SU-DHL-6 (cell line): ENCODE measurements around the gene TELO2.

Experiments
- H2AFZ ChIP-seq: fragments of 200-600 bp; sonication (generic); 2 replicates; pipeline ENCODE4 v1.6.1; 2014; ENCODE audit warnings: low read depth, mild to moderate bottlenecking, moderate library complexity, mixed read lengths, antibody characterized with exemption, low read length; ENCODE audit not compliant: severe bottlenecking
- H3F3A ChIP-seq: fragments of 200-600 bp; shearing (Covaris generic); 2 replicates; pipeline ENCODE4 v1.6.0; 2016; ENCODE audit warnings: antibody characterized with exemption, mild to moderate bottlenecking; ENCODE audit not compliant: insufficient read depth
- H3K27ac ChIP-seq: fragments of 200-600 bp; sonication (generic); 2 replicates; pipeline ENCODE4 v1.5.1; 2016; ENCODE audit warnings: low read depth, mild to moderate bottlenecking, low read length, moderate library complexity, mixed read lengths
- H3K27me3 ChIP-seq: fragments of 200-600 bp; sonication (generic), shearing (Covaris generic); 2 replicates; pipeline ENCODE4 v1.6.0; 2014; ENCODE audit warnings: mild to moderate bottlenecking, low read length
- H3K36me3 ChIP-seq: fragments of 200-600 bp; sonication (generic); 2 replicates; pipeline ENCODE4 v1.6.1; 2014; ENCODE audit warnings: mild to moderate bottlenecking, low read length, mixed read lengths
- H3K4me2 ChIP-seq: fragments of 300-600, 200-600 bp; shearing (Covaris generic), sonication (generic); 2 replicates; pipeline ENCODE4 v1.6.0; 2014; ENCODE audit warnings: low read length, low read depth, mild to moderate bottlenecking; ENCODE audit not compliant: poor library complexity, severe bottlenecking
- H3K4me3 ChIP-seq: fragments of 200-600 bp; sonication (generic); 2 replicates; pipeline ENCODE4 v1.5.1; 2014; ENCODE audit warnings: antibody characterized with exemption, low read length, mild to moderate bottlenecking, mixed read lengths; ENCODE audit not compliant: insufficient read depth, poor library complexity, severe bottlenecking
- H3K79me2 ChIP-seq: fragments of 200-600 bp; sonication (generic); 2 replicates; pipeline ENCODE4 v1.6.1; 2014; ENCODE audit warnings: mild to moderate bottlenecking, low read length, moderate library complexity; ENCODE audit not compliant: insufficient read depth
- H3K9ac ChIP-seq: fragments of 200-600 bp; sonication (generic); 2 replicates; pipeline ENCODE4 v1.7.0; 2014; ENCODE audit warnings: mild to moderate bottlenecking, low read length
- H3K9me2 ChIP-seq: fragments of 200-600 bp; sonication (generic); replicated peaks from 2 replicates; pipeline ENCODE4 v1.6.1; 2014; ENCODE audit warnings: low read length; ENCODE audit not compliant: insufficient read depth
- H3K9me3 ChIP-seq: fragments of 200-600 bp; sonication (generic); 2 replicates; pipeline ENCODE4 v1.6.1; 2014; ENCODE audit warnings: low read length, mixed read lengths; ENCODE audit not compliant: insufficient read depth
- H4K20me1 ChIP-seq: fragments of 200-600 bp; sonication (generic); 2 replicates; pipeline ENCODE4 v1.6.1; 2014; ENCODE audit warnings: low read depth, mild to moderate bottlenecking, antibody characterized with exemption, low read length, moderate library complexity, mixed read lengths
- EZH2phosphoT487 ChIP-seq: fragments of 200-600 bp; sonication (generic), shearing (Covaris generic); conservative IDR thresholded peaks from 2 replicates; pipeline ENCODE4 v1.6.1; 2018; ENCODE audit warnings: mild to moderate bottlenecking, antibody characterized with exemption, low read length, moderate library complexity, mixed read lengths
- TF ChIP-seq, protein P1 (sequence below): fragments of 200-600 bp; sonication (generic); IDR thresholded peaks from one replicate; pipeline ENCODE4 v1.5.1; 2017; ENCODE audit warnings: antibody characterized with exemption, mild to moderate bottlenecking, low read length, moderate library complexity; ENCODE audit not compliant: insufficient read depth, poor library complexity, severe bottlenecking

Gene TELO2

GRCh38 chr16:1496464-1496863, 3.3 kb downstream of the TELO2 start:
- Histone ChIP-seq H2AFZ (no peak overlapping the region), H3K27ac (no peak overlapping the region), H3K79me2 (peaks cover 13% of the 10 kb centered on the region; the same call in 1 of the 2 replicates), H3K9me2 (no peaks in the 10 kb centered on the region), H3K9me3 (no peaks in the 10 kb centered on the region), H3K36me3 (no peaks in the 10 kb centered on the region), H3K27me3 (no peaks in the 10 kb centered on the region), H4K20me1 (no peaks in the 10 kb centered on the region), H3F3A (no peaks in the 10 kb centered on the region), H3K9ac (no peak overlapping the region), H3K4me3 (no peak overlapping the region), H3K4me2 (no peak overlapping the region)
- no peak for TF ChIP-seq EZH2phosphoT487
- TF ChIP-seq, protein P1, sequence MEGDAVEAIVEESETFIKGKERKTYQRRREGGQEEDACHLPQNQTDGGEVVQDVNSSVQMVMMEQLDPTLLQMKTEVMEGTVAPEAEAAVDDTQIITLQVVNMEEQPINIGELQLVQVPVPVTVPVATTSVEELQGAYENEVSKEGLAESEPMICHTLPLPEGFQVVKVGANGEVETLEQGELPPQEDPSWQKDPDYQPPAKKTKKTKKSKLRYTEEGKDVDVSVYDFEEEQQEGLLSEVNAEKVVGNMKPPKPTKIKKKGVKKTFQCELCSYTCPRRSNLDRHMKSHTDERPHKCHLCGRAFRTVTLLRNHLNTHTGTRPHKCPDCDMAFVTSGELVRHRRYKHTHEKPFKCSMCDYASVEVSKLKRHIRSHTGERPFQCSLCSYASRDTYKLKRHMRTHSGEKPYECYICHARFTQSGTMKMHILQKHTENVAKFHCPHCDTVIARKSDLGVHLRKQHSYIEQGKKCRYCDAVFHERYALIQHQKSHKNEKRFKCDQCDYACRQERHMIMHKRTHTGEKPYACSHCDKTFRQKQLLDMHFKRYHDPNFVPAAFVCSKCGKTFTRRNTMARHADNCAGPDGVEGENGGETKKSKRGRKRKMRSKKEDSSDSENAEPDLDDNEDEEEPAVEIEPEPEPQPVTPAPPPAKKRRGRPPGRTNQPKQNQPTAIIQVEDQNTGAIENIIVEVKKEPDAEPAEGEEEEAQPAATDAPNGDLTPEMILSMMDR: no peak

- no peak overlapping the region for H2AFZ ChIP-seq
- H3K9me3 ChIP-seq: no peaks in the 10 kb centered on the region
- no peak overlapping the region for H3K4me3 ChIP-seq
- no peaks in the 10 kb centered on the region for H3K9me2 ChIP-seq
- no peaks in the 10 kb centered on the region for H3K36me3 ChIP-seq
- no peak overlapping the region for H3K27ac ChIP-seq
- TF ChIP-seq EZH2phosphoT487: no peak
- TF ChIP-seq, protein P1: no peak
- H3K79me2 ChIP-seq: peaks cover 13% of the 10 kb centered on the region; the same call in 1 of the 2 replicates
- no peak overlapping the region for H3K9ac ChIP-seq
- no peak overlapping the region for H3K4me2 ChIP-seq
- no peaks in the 10 kb centered on the region for H3K27me3 ChIP-seq
- no peaks in the 10 kb centered on the region for H3F3A ChIP-seq
- no peaks in the 10 kb centered on the region for H4K20me1 ChIP-seq
These were observed 3.9 kb downstream of the TELO2 start for GRCh38 chr16:1497014-1497598.

DNA sequence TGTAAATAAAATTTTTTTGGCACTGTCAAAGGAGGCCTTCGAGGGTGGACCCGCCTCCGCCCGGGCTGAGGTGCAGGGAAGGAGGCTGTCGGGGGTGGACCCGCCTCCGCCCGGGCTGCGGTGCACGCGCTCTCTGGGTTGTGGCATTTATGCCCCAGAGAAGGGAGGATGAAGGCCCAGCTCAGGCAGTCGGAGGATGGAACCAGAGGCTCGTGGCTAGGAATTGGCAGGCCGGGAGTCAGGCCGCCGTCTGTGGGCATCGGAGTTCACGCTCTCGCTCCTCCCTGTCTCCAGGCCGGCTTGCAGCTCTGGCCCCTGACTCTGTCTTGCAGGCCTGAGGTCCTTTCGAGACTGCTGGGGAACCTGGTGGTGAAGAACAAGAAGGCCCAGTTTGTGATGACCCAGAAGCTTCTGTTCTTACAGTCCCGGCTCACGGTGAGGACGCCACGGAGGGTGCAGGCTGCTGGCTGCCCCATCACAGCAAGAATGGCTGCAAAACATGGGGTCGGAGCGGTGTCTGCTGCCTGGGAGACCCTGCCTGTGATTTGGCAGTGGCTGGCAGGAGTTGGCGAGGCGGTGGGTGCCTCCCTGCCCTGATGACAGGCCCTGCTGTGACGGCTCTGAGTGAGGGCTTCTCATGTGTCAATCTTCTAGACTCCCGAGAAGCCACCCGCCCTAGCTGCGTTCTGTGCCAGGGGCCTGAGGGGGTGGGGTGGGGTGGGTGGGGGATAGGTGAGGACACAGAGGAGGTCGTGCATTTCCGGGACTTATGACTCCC, 5.9 kb downstream of the TELO2 start:
- no peaks in the 10 kb centered on the region for H3K36me3 ChIP-seq
- TF ChIP-seq EZH2phosphoT487: no peak
- TF ChIP-seq, protein P1: no peak
- no peaks in the 10 kb centered on the region for H3F3A ChIP-seq
- H3K9ac ChIP-seq: no peak overlapping the region
- no peak overlapping the region for H3K4me2 ChIP-seq
- H3K4me3 ChIP-seq: no peak overlapping the region
- no peaks in the 10 kb centered on the region for H3K9me3 ChIP-seq
- H3K9me2 ChIP-seq: no peaks in the 10 kb centered on the region
- H4K20me1 ChIP-seq: no peaks in the 10 kb centered on the region
- no peaks in the 10 kb centered on the region for H3K27me3 ChIP-seq
- no peak overlapping the region for H3K27ac ChIP-seq
- peaks cover 8% of the 10 kb centered on the region; the same call in 1 of the 2 replicates for H3K79me2 ChIP-seq
- no peak overlapping the region for H2AFZ ChIP-seq
